NCI-H345 treated with DMSO at 0.1 percent for 48 hours (cell line): ENCODE measurements around the gene LRP8.

Experiments used
- DNase-seq: peaks from one replicate; lab custom pipeline; 2025; ENCODE audit not compliant: unreplicated experiment; lab: John Stamatoyannopoulos, UW

LRP8 gene

DNA sequence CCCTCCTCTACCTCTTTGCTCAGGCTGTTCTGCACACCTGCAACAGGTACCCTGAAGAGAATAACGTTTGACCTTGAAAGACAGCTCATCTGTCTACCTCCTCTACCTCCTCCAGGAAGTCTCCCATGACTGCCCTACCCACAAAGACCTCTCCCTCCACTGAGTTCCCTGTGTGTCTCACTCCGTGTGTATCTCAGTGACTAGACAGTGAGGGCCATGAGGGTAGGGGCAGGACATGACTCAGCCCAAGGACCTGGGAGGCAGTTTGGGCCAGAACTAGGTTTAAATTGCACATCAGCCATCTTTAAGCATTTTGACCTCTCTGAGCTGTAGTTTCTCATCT lies 32.0 kb upstream of the LRP8 start:
- DNase-seq, result no peak

DNA sequence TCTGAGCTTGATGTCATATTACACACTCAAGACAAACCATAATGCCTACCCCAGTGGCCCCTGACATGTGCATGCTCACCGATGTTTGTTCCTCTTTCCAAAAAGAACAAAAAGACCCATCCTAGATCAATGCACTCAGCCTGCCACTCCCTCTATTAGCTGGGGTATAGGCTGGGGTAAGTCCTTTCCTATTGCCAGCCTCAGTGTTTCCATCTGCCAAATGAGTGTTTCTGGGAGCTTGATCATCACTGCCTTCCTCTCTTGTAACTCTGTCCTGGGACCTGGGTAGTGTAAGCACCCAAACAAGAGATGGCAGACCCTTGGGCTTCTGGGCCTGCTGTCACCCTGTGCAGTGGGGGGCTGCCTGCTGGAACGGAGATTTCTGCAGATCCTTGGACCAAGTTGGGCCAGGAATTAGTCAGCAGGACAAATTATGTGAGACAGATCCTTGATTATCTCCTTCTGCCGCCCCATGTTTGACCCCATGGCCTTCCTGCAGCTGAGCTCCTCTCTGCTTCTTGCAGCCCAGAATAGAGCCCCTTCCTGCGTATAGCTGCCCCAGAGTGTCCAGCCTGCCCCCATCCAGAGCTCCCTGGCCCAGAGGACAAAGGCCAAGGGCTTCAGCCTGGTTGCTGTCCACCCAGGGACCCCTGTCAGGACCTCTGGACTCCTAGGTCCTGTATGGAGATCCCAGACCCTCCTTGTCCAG lies 31.5 kb upstream of the LRP8 start:
- no peak for DNase-seq

DNA sequence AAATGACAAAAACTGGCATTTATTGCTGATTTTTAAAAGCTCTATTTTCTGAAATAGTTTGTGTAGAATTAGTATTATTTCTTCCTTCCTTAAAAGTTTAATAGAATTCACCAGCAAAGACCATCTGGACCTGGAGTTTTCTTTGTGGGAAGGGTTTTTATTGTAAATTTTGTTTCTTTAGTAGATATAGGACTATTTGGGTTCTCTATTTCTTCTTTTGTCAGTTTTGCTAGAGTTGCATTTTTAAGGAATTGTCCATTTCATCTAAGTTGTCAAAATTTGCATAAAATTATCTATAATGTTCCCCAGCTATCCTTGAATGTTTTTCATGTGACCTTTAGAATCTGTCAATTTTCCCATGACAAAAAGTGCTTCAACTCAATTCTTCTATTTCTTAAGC lies 28.8 kb upstream of the LRP8 start:
- no peak for DNase-seq

DNA sequence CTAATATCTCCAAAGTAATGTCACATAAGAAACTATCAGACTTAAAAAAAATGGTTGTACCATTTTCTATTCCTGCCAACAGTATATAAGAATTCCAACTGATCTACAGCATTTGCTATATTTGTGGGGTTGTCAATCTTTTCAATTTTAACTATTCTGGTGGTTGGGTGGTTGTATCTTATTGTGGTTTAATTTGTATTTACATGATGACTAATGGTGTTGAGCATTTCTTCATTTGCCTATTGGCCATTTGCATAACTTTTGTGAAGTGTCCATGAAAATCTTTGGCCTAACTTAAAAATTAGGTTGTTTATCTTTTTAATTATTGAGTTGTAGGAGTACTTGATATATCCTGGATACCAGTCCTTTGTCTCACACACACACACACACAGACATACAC lies 26.2 kb upstream of the LRP8 start:
- DNase-seq, result no peak

DNA sequence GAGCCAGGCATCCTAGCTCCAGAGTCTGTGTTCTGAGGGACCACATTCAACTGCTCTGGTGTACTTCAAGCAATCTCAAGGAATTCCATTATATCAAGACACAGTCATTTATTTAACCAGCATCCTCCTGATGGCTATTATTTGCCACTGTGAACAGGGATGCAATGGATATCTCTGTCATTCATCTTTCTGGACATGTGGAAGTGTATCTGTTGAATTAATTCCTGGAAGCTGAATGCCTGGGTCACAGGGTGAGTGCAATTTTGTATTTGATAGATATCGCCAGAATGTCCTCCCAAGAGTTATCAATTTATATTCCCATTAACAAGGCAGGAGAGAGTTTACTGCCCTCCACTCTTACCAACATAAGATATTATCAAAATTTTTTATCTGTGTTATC lies 24.7 kb upstream of the LRP8 start:
- no peak for DNase-seq

DNA sequence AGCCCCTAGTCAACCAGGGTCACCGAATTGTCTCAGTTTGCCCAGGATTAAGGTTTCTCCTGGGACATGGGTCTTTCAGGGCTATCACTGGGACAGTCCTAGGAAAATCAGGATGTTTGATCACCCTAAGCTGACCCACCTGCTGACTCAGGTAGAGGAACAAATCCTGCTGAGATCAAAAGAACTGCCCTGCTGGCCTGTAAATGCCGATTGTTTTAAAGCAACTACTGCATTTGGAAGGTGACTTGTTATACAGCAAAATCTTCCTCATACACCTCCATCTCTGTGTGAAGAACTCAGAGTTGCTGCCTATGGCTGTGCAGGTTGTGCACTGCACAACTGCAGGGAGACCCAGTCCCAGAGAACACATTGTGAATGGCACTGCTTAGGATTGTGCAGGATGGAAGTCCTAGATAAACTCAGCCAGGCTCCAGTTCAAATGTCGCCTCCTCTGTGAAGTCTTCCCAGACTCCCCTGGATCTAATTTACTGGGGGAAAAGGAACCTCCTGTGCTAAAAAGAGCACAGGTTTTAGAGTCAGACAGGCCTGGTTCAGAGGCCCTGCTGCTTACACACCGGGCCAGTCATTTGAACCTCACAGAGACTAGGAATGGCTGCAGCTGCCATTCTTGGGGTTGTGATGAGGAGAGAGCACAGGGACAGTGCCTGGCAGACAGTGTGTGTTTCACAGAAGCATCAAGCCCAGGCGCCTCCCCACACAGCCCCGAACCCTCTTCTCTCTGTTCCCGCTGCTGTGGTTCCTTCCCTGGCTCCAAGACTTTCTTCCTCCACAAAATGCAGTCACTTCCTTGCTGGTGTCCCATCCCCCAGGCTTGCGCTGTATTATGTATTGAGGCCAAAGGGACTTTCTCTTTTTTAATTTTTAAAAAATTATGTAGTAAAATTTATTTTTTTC lies 23.2 kb upstream of the LRP8 start:
- no peak for DNase-seq

DNA sequence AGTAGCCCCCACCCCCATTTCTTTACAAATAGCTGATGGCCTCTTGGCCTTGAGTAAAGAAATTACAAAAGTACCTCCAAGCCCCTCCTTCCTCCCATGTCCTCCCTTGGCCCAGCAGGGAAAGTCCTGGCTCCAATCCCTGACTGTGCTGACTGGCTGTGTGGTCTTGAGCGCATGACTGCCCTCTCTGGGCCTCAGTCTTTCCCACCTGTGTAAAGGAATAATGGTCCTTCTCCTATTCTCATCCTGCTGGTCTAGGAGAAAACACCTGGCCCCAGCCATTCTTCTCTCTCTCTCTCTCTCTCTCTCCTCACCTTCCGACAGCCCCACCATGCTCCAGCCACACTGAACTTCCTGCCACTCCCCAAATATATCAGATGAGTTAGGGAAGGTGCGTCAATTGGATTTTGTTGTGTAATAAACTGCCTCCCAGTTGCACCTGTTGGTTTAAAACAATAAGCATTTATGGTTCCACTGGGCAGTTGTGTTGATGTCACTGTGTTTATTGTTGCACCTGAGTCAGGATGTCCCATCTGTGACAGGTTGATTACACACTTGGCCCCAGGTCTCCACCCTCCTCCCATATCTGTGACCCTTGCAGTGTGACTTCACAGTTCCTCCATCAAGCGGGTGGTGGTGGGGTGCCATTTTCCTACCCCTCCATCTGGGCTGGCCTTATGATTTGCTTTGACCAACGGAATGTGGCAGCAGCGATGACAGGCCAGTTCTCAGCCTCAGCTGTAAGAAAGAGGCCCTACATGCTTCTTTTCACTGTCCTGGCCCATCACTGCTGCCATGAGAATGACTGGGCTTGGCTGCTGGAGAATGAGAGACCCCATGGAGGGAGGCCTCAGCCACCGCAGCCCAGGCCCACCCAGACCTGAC lies 22.3 kb upstream of the LRP8 start:
- DNase-seq, result no peak

DNA sequence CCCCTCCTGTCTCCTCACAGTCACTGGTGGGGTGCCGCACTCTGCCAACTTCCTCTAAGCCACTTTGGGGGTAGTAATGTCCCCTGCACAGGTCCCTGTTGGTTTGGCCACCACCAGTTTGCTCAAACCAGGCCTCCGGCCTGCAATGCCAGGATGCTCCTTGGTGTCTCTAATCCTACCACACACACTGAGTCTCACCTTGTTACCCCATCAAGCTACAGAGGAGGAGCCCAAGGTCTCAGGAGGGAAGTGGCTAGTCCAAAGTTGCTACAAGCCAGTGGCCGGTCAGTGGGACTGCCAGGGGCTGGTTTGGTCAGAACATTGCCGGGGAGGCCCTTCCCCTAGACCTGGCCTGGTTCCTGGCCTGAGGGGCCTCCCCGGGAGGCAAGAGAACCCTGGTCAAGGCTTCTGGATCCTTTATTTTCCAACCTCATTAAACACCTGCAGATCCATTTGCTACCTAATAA lies 21.5 kb upstream of the LRP8 start:
- no peak for DNase-seq

DNA sequence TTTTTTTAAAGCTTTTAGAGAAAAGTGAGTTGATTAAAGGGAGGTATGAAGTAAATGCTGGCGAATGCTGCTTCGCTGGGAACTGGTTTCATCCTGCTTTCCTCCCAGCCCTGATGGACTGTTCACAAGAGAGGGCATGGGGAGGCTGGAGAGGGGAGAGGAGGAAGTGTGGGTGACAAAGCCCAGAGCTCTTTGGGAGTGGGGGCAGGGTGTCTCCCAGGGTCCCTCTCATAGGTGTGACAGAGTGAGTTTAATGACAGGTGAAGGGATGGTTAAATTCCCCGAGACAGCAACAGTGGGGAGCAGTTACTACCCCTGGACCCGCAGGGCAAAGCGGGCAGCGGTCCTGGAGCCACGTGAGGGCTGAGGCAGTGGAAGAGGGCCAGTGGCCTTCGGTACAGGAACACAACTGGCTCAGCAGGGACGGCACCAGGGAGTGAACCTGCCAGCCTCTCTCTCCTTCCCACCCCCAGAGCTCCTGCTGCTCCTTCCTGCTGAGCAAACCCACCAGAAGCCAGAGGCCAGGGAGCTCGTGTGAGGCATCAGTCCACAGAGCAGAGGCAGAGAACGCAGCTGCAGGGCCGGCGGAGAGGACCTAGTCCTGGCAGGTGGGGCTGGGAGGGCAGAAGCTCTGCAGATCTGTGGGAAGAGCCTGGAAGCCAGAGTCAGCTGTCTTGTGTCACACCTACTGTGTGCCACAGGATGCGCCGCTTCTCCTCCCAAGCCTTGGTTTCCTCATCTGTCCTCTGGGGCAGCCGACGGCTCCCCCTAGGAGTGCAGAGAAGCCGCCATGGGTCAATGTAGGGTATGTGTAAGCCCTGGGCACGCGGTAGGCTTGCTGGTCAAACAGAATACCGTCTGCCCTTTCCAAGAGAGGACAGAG lies 20.9 kb upstream of the LRP8 start:
- no peak for DNase-seq

DNA sequence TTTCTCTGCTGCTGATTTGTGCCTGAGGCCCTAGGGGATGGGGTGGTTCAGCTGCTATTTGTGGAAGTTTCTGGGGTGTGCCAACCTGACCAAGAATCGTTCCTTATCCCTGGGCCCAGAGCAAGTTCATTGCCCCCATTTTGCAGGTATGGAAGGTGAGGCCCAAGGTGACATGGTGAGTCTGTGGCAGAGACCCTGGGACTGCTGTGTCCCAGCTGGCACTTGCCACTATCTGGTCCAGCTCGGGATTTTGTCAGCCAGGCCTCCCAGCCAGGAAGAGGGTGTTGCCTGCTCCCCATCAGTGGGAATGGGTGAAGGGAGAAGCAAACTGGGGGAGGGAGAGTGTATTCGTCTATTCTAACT lies 18.9 kb upstream of the LRP8 start:
- DNase-seq, result no peak

DNA sequence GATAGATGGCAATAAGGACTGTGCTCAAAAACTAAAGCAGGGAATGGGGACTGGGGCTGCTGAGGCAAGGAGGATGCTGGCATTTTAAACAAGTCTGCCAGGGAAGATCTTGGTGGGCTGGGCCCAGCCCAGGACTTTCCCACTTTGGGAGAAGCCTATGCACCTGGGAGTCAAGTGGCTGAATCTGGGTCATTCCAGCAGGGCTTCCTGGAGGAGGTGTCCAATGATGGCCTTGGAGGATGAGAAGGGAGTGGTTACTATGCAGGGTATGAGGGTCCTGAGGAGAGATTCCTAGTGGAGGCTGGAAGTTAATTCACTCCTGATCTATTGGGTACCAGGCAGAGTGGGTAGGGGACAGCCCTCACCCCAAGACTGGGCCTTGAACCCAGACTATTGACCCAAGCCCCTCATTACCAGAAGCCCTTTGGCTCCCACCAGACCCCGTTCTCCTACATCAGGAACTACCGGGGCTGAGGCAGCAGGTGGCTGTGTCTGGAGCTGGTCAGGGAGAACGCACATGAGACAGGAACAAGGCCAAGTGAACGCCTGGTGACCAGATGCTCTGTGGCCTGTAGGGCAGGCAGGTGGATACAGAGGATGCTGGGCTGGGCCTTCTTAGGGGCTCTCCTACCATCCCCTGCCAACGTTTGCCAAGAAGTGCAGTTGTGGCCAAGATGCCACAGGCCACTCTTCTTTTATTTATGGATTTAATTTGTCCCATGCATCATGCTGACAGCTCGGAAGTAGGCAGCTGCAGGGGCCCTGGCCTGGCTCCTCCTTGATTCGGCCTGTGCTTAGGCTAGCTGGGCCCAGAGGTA lies 18.3 kb upstream of the LRP8 start:
- no peak for DNase-seq

DNA sequence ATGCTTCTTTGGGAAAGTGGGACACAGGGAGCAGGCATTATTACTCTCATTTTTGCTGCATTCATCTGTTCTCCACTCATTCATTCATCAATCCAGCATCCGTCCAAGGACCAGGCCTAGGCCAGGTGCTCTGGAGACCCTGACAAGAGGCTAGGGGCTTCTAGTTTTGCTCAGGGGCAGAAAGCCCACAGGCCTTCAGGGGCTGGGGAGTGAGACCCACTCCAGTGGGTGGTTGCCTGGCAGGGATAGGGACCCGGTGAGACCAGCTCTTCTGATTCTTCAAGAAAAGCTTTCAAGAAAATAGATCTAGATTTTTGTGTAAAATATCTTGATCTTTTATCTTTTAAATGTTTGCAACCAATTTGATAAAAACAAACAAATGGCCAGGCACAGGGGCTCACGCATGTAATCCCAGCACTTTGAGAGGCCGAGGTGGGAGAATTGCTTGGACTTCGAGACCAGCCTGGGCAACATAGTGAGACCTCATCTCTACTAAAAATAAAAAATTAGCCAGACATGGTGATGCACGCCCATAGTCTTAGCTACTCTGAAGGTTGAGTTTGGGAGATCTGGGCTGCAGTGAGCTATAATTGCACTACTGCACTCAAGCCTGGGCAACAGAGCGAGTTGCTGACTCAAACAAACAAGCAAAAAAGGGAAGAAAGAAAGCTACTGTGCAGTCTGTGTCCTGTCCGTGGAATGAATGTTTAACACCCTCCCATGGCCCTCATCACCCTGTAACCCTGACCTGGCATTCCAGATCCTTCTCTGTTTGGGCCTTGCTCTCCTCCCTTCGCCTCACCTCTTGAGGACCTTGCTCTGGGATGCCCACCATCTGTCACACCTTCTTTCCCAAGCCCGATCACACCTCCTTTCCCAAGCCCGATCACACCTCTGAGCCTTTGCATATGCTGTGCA lies 17.3 kb upstream of the LRP8 start:
- no peak for DNase-seq

DNA sequence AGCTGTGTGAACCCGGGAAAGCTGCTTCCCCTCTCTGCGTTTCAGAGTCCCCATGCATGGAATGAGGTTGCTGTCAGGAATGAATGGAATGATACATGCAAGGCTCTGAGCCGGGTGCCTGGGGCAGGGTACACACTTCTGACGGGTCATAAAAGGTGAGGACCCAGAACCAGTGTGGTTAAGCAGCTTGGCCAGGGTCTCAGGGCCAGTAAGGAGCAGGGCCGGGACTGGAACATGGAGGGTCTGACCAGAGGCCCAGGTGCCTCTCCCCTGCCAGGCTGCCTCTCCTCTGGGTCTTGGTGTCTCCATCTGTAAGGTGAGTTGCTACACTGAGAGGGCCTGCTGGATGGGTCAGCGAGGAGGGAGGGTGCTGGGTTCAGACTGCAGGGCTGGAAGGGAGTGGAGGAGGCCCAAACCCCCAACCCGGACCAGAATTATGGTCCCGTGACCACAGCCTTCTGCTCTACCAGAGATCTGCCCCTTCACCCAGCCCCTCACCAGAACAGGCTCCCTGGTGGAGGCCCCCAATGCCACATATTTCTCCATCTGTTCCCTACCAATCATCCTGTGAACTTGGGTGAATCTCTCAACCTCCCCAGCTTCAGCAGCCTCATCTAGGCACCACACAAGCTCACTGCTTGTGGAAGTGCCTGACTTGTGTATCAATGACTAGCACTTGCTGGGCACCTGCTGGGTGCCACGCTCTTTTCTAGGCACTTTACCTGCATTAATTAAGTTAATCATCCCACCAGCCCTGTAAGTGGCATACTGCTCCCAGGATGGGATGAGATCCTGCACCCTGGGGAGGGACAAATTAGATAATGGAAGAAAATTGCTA lies 16.2 kb upstream of the LRP8 start:
- DNase-seq, result no peak

DNA sequence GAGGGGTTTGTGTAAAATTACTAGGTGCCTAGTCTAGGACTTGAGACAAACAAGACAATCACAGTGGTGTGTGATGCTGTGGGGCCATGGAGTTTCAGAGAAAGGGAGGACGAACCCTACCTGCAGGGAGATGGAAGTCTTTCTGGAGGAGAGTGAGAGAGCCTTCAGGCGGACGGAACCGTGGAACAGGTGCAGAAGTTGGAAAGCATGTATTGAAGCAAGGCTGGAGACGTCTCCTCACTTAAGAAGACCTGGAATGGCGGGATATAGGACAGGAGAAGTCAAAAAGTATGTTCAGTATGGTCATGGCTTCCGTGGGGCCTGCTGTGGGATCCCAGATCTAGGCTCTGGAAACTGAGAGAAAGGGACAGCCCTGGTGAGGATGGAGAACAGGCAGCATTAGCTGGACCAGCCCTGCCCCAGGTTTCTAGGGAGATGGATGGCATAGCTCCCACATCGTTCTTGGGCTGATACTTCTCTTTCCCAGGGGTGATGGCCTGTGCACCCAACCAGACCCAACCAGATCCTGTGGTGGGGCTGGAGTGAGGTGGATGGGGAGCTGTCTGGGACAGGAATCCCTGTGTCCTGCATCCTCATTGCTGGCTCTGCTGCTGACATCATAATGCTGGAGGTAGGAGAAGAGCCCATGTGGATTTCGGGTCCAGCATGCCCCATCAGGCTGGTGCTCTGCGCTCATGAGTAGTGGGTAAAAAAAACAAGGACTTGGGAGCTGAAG lies 15.0 kb upstream of the LRP8 start:
- DNase-seq, result no peak

DNA sequence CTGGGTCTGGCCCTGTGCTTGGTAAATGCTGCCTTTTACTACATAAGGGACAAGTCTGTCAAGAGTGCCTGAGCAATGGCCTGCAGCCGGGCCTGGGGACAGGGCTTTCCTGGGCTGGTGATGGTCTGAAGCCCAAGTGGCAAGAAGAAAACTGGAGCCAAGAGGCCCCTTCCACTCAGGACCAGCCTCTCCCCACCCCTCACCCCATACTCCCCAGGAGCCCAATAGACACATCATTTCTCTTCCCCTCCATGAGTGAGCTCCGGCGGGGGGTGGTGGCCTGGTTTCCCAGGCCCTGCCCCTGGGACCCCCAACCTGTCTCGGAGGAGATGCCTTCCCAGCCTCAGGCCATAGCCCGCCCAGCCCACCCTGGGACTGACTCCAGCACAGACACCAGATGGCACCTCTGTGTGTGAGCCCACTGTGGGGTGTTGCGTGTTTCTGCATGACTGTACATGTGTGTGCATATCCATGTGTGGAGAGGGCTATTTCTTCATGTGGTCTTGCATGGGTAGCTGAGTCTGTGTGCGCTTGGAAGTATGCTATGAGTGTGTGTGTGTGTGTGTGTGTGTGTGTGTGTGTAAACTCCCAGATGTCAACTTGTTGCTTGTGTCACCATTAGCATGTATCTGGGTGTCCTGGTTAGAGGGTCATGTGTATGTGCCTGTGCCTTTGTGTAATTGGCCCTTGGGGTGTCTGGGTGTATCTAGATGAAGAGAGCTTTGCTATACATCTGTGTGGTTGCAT lies 14.3 kb upstream of the LRP8 start:
- no peak for DNase-seq

DNA sequence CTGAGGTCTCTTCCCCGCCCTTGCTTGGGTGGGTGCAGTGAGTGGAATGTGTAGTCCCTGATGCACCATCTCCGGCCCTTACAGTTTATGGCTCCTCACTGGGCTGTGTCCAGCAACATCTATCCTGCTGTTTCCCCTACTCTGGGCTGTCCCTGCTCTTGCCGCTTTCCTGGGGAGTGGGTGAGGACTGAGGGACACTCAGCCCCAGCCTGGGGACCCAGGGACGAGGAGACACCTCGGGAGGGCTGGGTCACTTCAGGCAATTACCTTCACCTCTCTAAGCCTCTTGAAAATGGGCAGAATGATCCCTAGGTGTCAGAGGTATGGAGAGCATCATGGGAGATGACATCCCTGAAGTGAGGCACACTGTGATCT lies 13.6 kb upstream of the LRP8 start:
- DNase-seq, result no peak
